Astrocyte (in vitro differentiated cells and primary cell): ENCODE measurements around the gene SLC4A9. TPM values are rescaled to one million over a fixed set of nuclear protein-coding genes. Genes with fewer than 3 reads are reported as not detected.

Experiments used
- DNase-seq: peaks from one replicate; pipeline ENCODE4 v3.0.0-alpha.2; 2010; ENCODE audit warnings: low read depth
- FAIRE-seq: peaks from 2 replicates; lab custom pipeline; 2011; peaks lifted over from hg19 to GRCh38; lab: Jason Lieb, UNC
- H2AFZ ChIP-seq: 2 replicates; pipeline ENCODE4 v1.6.0; 2012; ENCODE audit warnings: low read depth, low read length, inconsistent platforms
- H3K27ac ChIP-seq: 2 replicates; pipeline ENCODE4 v1.5.1; 2011; ENCODE audit warnings: low read depth, low read length, inconsistent platforms
- H3K27me3 ChIP-seq: 2 replicates; pipeline ENCODE4 v1.6.0; 2011; ENCODE audit warnings: low read length, inconsistent platforms; ENCODE audit not compliant: insufficient read depth
- H3K36me3 ChIP-seq: 2 replicates; pipeline ENCODE4 v1.5.1; 2011; ENCODE audit warnings: low read length, inconsistent platforms; ENCODE audit not compliant: insufficient read depth
- H3K4me1 ChIP-seq: 2 replicates; pipeline ENCODE4 v1.5.1; 2011; ENCODE audit warnings: low read length, inconsistent platforms; ENCODE audit not compliant: insufficient read depth
- H3K4me2 ChIP-seq: 2 replicates; pipeline ENCODE4 v1.6.0; 2012; ENCODE audit warnings: low read length, inconsistent platforms
- H3K4me3 ChIP-seq: 2 replicates; pipeline ENCODE4 v1.5.1; 2011; ENCODE audit warnings: low read depth, mild to moderate bottlenecking, low read length, inconsistent platforms; ENCODE audit not compliant: insufficient read depth
- H3K79me2 ChIP-seq: 2 replicates; pipeline ENCODE4 v1.6.0; 2012; ENCODE audit warnings: mild to moderate bottlenecking, low read length, inconsistent platforms; ENCODE audit not compliant: insufficient read depth
- H3K9ac ChIP-seq: 2 replicates; pipeline ENCODE4 v1.6.0; 2012; ENCODE audit warnings: mild to moderate bottlenecking, low read length, inconsistent platforms
- H3K9me3 ChIP-seq: 2 replicates; pipeline ENCODE4 v1.5.1; 2012; ENCODE audit warnings: low read depth, mild to moderate bottlenecking, low read length, inconsistent platforms; ENCODE audit not compliant: insufficient read depth
- H4K20me1 ChIP-seq: 2 replicates; pipeline ENCODE4 v1.6.0; 2012; ENCODE audit warnings: low read length, inconsistent platforms; ENCODE audit not compliant: insufficient read depth
- H3K27ac Mint-ChIP-seq: one replicate; pipeline ENCODE4 v1.8.0; 2021; ENCODE audit warnings: mild to moderate bottlenecking, mixed read lengths; ENCODE audit not compliant: unreplicated experiment
- H3K27me3 Mint-ChIP-seq: one replicate; pipeline ENCODE4 v1.8.0; 2021; ENCODE audit warnings: low read depth, mixed read lengths; ENCODE audit not compliant: unreplicated experiment
- H3K36me3 Mint-ChIP-seq: one replicate; pipeline ENCODE4 v1.8.0; 2021; ENCODE audit warnings: low read depth, mixed read lengths; ENCODE audit not compliant: unreplicated experiment
- H3K4me1 Mint-ChIP-seq: one replicate; pipeline ENCODE4 v1.8.0; 2021; ENCODE audit warnings: low read depth, mixed read lengths; ENCODE audit not compliant: unreplicated experiment
- H3K4me3 Mint-ChIP-seq: one replicate; pipeline ENCODE4 v1.8.0; 2021; ENCODE audit warnings: mild to moderate bottlenecking, moderate library complexity, mixed read lengths; ENCODE audit not compliant: unreplicated experiment
- H3K9me3 Mint-ChIP-seq: one replicate; pipeline ENCODE4 v1.8.0; 2021; ENCODE audit warnings: mild to moderate bottlenecking, mixed read lengths; ENCODE audit not compliant: unreplicated experiment
- EZH2 ChIP-seq: IDR thresholded peaks from 2 replicates; pipeline ENCODE4 v1.6.1; 2012; ENCODE audit warnings: mild to moderate bottlenecking, low read length, inconsistent platforms; ENCODE audit not compliant: insufficient read depth
- total RNA-seq: library from RNA; stranded (reverse); gene quantifications from 2 replicates; pipeline ENCODE4 v1.2.1, GENCODE V29; 2021
- TF ChIP-seq, protein P1 (sequence below): IDR thresholded peaks from 2 replicates; pipeline ENCODE4 v1.5.1; 2011; ENCODE audit warnings: low read depth, mild to moderate bottlenecking, inconsistent platforms, low read length, moderate library complexity; ENCODE audit not compliant: insufficient read depth

Gene SLC4A9
- total RNA-seq, 1 donor from 2014 or later, result 0.25 TPM

DNA sequence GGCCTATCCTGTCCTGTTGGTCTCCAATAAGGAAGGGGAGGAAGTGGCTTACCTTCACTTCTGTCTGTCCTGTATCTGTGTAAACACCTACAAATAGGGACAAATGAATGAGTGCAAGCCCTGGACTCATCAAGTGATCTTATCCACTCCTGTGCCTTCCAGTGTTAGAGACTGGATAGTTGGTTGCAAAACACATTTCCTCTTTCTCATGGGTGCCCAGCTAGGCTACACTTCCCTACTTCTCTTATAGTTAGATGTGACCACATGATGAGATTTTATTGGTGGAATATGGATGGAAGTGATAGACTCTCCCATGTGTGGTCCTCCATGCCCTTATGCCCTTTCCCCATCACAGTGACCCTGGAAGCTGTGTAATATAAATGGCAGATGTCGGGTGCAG, 40.2 kb upstream of the SLC4A9 start:
- no peaks in the 10 kb centered on the region for H3K79me2 ChIP-seq
- peaks cover 2% of the 10 kb centered on the region for H3K36me3 Mint-ChIP-seq
- no peaks in the 10 kb centered on the region for H3K9me3 ChIP-seq
- H4K20me1 ChIP-seq, result no peaks in the 10 kb centered on the region
- TF ChIP-seq, protein P1, sequence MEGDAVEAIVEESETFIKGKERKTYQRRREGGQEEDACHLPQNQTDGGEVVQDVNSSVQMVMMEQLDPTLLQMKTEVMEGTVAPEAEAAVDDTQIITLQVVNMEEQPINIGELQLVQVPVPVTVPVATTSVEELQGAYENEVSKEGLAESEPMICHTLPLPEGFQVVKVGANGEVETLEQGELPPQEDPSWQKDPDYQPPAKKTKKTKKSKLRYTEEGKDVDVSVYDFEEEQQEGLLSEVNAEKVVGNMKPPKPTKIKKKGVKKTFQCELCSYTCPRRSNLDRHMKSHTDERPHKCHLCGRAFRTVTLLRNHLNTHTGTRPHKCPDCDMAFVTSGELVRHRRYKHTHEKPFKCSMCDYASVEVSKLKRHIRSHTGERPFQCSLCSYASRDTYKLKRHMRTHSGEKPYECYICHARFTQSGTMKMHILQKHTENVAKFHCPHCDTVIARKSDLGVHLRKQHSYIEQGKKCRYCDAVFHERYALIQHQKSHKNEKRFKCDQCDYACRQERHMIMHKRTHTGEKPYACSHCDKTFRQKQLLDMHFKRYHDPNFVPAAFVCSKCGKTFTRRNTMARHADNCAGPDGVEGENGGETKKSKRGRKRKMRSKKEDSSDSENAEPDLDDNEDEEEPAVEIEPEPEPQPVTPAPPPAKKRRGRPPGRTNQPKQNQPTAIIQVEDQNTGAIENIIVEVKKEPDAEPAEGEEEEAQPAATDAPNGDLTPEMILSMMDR, result no peak
- no peak for TF ChIP-seq EZH2
- DNase-seq (no peak), FAIRE-seq (no peak)
- H3K4me1 Mint-ChIP-seq, result peaks cover 46% of the 10 kb centered on the region
- no peaks in the 10 kb centered on the region for H3K9me3 Mint-ChIP-seq
- no peaks in the 10 kb centered on the region for H3K27me3 Mint-ChIP-seq
- no peaks in the 10 kb centered on the region for H3K36me3 ChIP-seq
- H3K27ac Mint-ChIP-seq, result no peak overlapping the region
- no peak overlapping the region for H3K4me3 ChIP-seq
- H3K4me3 Mint-ChIP-seq, result no peak overlapping the region
- no peak overlapping the region for H3K27ac ChIP-seq
- peaks cover 41% of the 10 kb centered on the region for H3K4me1 ChIP-seq
- no peak overlapping the region for H3K9ac ChIP-seq
- H2AFZ ChIP-seq, result no peak overlapping the region
- no peaks in the 10 kb centered on the region for H3K27me3 ChIP-seq
- H3K4me2 ChIP-seq, result no peak overlapping the region

DNA sequence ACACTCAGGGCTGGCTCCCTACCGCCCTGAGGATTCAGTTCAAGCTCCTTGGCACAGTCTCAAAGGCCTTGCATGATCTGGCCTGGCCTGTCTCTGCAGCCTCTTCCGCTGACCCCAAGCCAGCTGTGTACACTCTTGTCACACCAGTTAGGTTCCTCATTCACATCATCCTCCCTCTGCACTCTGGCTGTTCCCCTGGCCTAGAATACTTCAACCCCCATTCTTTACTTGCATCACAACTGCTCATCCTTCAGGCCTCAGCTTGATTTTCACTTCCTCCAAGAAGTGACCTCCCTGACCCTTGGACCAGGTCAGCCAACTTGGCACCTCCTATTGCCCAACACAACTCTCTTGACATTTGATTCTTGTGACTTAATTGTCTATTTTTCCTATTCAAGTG, 38.2 kb upstream of the SLC4A9 start:
- TF ChIP-seq, protein P1, result no peak
- no peak for TF ChIP-seq EZH2

More for the DNA sequence above, 38.2 kb upstream of the SLC4A9 start:
- peak overlapping the region; percentile 99 for H3K27ac Mint-ChIP-seq
- Histone ChIP-seq H3K4me1 (peaks cover 48% of the 10 kb centered on the region), H3K27me3 (no peaks in the 10 kb centered on the region), H4K20me1 (no peaks in the 10 kb centered on the region), H3K4me3 (no peak overlapping the region), H3K9ac (no peak overlapping the region), H3K9me3 (no peaks in the 10 kb centered on the region), H3K79me2 (no peaks in the 10 kb centered on the region), H2AFZ (no peak overlapping the region), H3K27ac (no peak overlapping the region), H3K36me3 (no peaks in the 10 kb centered on the region), H3K4me2 (no peak overlapping the region)
- FAIRE-seq (no peak), DNase-seq (no peak)
- no peaks in the 10 kb centered on the region for H3K27me3 Mint-ChIP-seq
- no peaks in the 10 kb centered on the region for H3K9me3 Mint-ChIP-seq
- H3K36me3 Mint-ChIP-seq, result peaks cover 2% of the 10 kb centered on the region
- peaks cover 61% of the 10 kb centered on the region for H3K4me1 Mint-ChIP-seq
- H3K4me3 Mint-ChIP-seq, result no peak overlapping the region
